IPS DF 6.9 (cell line): ENCODE data around the gene TSTD2.
A peak's percentile ranks its signal among the peaks of the same experiment; 100 is the strongest.
"Not testable (repeated sequence)": the region's sequence is repeated elsewhere in the genome, so short reads cannot be mapped to it uniquely, and the experiment has no call there.

ENCODE experiments used
- DNase-seq: peaks from one replicate; pipeline ENCODE4 v3.0.0-alpha.2; 2013; ENCODE audit warnings: low read depth, low spot score
- H3K27ac ChIP-seq: one replicate; pipeline ENCODE4 v1.5.1; 2013; ENCODE audit warnings: low read length, control low read depth
- H3K27me3 ChIP-seq: 2 replicates; pipeline ENCODE4 v1.6.1; 2013; ENCODE audit warnings: mild to moderate bottlenecking, low read length; ENCODE audit not compliant: control insufficient read depth, insufficient read depth
- H3K36me3 ChIP-seq: 2 replicates; pipeline ENCODE4 v1.6.1; 2013; ENCODE audit warnings: low read length; ENCODE audit not compliant: control insufficient read depth, insufficient read depth
- H3K4me1 ChIP-seq: 2 replicates; pipeline ENCODE4 v1.6.1; 2013; ENCODE audit warnings: low read length; ENCODE audit not compliant: control insufficient read depth, insufficient read depth
- H3K4me3 ChIP-seq: 2 replicates; pipeline ENCODE4 v1.5.1; 2013; ENCODE audit warnings: mild to moderate bottlenecking, low read length
- H3K9me3 ChIP-seq: 2 replicates; pipeline ENCODE4 v1.6.1; 2013; ENCODE audit warnings: low read length, inconsistent platforms; ENCODE audit not compliant: control insufficient read depth, insufficient read depth
- WGBS: extraction: QIAGEN DNeasy Blood & Tissue Kit; methylation state at CpG from one replicate; pipeline ENCODE4 v1.1.7; 2013; ENCODE audit warnings: mixed read lengths, missing lambda C conversion rate; ENCODE audit not compliant: insufficient read length, insufficient coverage; 5-methylcytosine and 5-hydroxymethylcytosine counted together

The TSTD2 gene

DNA sequence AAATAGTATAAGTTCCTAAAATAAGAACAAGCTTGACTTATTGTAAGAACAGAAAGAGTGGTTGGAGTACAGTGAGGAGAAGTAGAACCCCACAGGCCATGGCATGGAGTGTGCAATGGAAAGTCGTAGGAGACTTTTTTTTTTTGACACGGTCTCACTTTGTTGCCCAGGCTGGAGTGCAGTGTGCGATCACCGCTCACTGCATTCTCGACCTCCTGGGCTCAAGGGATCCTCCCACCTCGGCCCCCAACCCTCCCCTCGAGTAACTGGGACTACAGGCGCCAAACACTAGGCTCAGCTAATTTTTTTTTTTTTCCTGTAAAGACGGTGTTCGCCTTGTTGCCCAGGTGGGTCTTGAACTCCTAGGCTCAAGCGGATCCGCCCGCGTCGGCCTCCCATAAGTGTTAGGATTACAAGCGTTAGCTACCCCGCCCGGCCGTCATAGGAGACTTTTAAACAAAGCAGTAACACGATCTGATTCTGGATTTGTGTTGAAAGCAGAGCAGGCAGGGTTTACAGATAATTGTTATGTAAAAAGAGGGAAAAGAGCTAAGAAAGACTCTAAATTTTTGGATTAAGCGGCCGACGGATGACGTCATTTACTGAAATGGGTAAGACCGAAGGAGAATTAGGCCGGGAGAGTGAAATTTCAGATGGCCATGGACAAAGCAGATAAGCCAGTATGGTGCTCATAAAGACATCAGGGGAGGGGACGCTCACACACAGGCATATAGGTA, 752 bp downstream of the TSTD2 start:
- peak overlapping the region; percentile 90; the same call in 1 of the 2 replicates for H3K4me3 ChIP-seq
- DNase-seq, result peak; percentile 25
- H3K4me1 ChIP-seq, result peaks cover 5% of the 10 kb centered on the region; the same call in 1 of the 2 replicates
- H3K27ac ChIP-seq, result no peak overlapping the region
- WGBS, result no CpG with 5 or more reads among the region's 27 CpGs
- no peaks in the 10 kb centered on the region for H3K27me3 ChIP-seq
- no peaks in the 10 kb centered on the region for H3K9me3 ChIP-seq
- H3K36me3 ChIP-seq, result no peaks in the 10 kb centered on the region; the same call in 1 of the 2 replicates

GRCh38 chr9:97630591-97630990, 2.6 kb downstream of the TSTD2 start:
- H3K36me3 ChIP-seq, result no peaks in the 10 kb centered on the region; the same call in 1 of the 2 replicates

GRCh38 chr9:97629156-97629555, 4.0 kb downstream of the TSTD2 start:
- DNase-seq, result no peak
- H3K27me3 ChIP-seq, result no peaks in the 10 kb centered on the region
- H3K27ac ChIP-seq, result no peak overlapping the region
- H3K4me3 ChIP-seq, result no peak overlapping the region
- H3K4me1 ChIP-seq, result peaks cover 4% of the 10 kb centered on the region; the same call in 1 of the 2 replicates
- no peaks in the 10 kb centered on the region; the same call in 1 of the 2 replicates for H3K9me3 ChIP-seq
- H3K36me3 ChIP-seq, result peaks cover 5% of the 10 kb centered on the region; the same call in 1 of the 2 replicates

More at GRCh38 chr9:97630591-97630990, 2.6 kb downstream of the TSTD2 start:
- Histone ChIP-seq H3K4me3 (no peak overlapping the region), H3K27ac (no peak overlapping the region), H3K27me3 (no peaks in the 10 kb centered on the region), H3K4me1 (peaks cover 5% of the 10 kb centered on the region; the same call in 1 of the 2 replicates), H3K9me3 (no peaks in the 10 kb centered on the region)
- no peak for DNase-seq

GRCh38 chr9:97628668-97629067, 4.5 kb downstream of the TSTD2 start:
- peaks cover 8% of the 10 kb centered on the region; the same call in 1 of the 2 replicates for H3K36me3 ChIP-seq
- WGBS, result no CpG with 5 or more reads among the region's 3 CpGs

GRCh38 chr9:97627624-97628023, 5.5 kb downstream of the TSTD2 start:
- Histone ChIP-seq H3K27ac (no peak overlapping the region), H3K27me3 (no peaks in the 10 kb centered on the region), H3K4me1 (peaks cover 4% of the 10 kb centered on the region; the same call in 1 of the 2 replicates), H3K36me3 (peaks cover 8% of the 10 kb centered on the region; the same call in 1 of the 2 replicates), H3K9me3 (no peaks in the 10 kb centered on the region; the same call in 1 of the 2 replicates), H3K4me3 (no peak overlapping the region)
- DNase-seq, result no peak
- no CpG with 5 or more reads among the region's 5 CpGs for WGBS

More at GRCh38 chr9:97628668-97629067, 4.5 kb downstream of the TSTD2 start:
- H3K27ac ChIP-seq, result no peak overlapping the region
- H3K4me3 ChIP-seq, result no peak overlapping the region
- peaks cover 4% of the 10 kb centered on the region; the same call in 1 of the 2 replicates for H3K4me1 ChIP-seq
- no peaks in the 10 kb centered on the region; the same call in 1 of the 2 replicates for H3K9me3 ChIP-seq
- H3K27me3 ChIP-seq, result no peaks in the 10 kb centered on the region
- no peak for DNase-seq

DNA sequence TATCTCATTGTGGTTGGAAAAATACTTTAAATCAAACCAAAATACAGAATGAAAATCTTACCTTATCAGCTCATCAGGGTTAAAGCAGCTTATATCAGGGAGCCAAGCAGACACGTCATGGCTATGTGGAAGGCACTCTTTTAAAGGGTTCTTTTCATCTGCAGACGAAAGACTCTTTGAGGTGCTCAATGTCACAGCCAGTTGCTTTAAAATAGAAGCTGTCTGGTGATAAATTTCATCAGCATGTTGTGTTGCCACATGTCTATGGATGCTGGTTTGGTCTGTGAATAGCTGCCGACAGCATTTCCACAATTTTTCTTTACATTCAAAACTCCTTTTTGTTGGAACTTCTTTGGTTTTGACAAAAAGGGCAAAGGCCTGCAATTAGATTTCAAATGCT, 7.5 kb downstream of the TSTD2 start:
- Histone ChIP-seq H3K4me3 (no peak overlapping the region), H3K27me3 (no peaks in the 10 kb centered on the region), H3K27ac (no peak overlapping the region), H3K9me3 (no peaks in the 10 kb centered on the region; the same call in 1 of the 2 replicates), H3K4me1 (peaks cover 1% of the 10 kb centered on the region; the same call in 1 of the 2 replicates), H3K36me3 (peaks cover 11% of the 10 kb centered on the region; the same call in 1 of the 2 replicates)
- no peak for DNase-seq
- no CpG with 5 or more reads among the region's 3 CpGs for WGBS

- no CpG with 5 or more reads among the region's 1 CpG for WGBS
- H3K27ac ChIP-seq, result no peak overlapping the region
- peaks cover 11% of the 10 kb centered on the region; the same call in 1 of the 2 replicates for H3K36me3 ChIP-seq
- H3K4me3 ChIP-seq, result no peak overlapping the region
- no peaks in the 10 kb centered on the region for H3K27me3 ChIP-seq
- H3K9me3 ChIP-seq, result no peaks in the 10 kb centered on the region; the same call in 1 of the 2 replicates
- no peaks in the 10 kb centered on the region; the same call in 1 of the 2 replicates for H3K4me1 ChIP-seq
- no peak for DNase-seq
These were observed 9.2 kb downstream of the TSTD2 start for GRCh38 chr9:97623946-97624345.

DNA sequence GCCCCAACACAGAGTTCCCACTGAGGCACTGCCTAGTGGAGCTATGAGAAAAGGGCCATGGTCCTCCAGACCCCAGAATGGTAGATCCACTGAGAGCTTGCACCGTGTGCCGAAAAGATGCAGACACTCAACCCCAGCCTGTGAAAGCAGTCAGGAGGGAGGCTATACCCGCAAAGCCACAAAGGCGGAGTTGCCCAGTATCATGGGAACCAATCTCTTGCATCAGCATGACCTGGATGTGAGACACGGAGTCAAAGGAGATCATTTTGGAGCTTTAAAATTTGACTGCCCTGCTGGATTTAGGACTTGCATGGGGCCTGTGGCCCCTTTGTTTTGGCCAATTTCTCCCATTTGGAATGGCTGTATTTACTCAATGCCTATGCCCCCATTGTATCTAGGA, 10.7 kb downstream of the TSTD2 start:
- H3K36me3 ChIP-seq, result peaks cover 13% of the 10 kb centered on the region; the same call in 1 of the 2 replicates
- not testable (repeated sequence) for H3K9me3 ChIP-seq, H3K27ac ChIP-seq, H3K4me3 ChIP-seq, H3K27me3 ChIP-seq, DNase-seq, H3K4me1 ChIP-seq
- no CpG with 5 or more reads among the region's 5 CpGs for WGBS

- not testable (repeated sequence) for H3K27me3 ChIP-seq, H3K9me3 ChIP-seq, H3K4me1 ChIP-seq, DNase-seq, H3K27ac ChIP-seq, H3K4me3 ChIP-seq
- peaks cover 10% of the 10 kb centered on the region; the same call in 1 of the 2 replicates for H3K36me3 ChIP-seq
- WGBS, result no CpG with 5 or more reads among the region's 2 CpGs
These were observed 13.1 kb downstream of the TSTD2 start for GRCh38 chr9:97620063-97620462.

GRCh38 chr9:97617939-97618416, 15.2 kb downstream of the TSTD2 start:
- H3K36me3 ChIP-seq, result peaks cover 6% of the 10 kb centered on the region; the same call in 1 of the 2 replicates
- H3K27ac ChIP-seq, result no peak overlapping the region
- no peaks in the 10 kb centered on the region for H3K4me1 ChIP-seq
- H3K27me3 ChIP-seq, result no peaks in the 10 kb centered on the region
- no CpG with 5 or more reads among the region's 1 CpG for WGBS
- H3K9me3 ChIP-seq, result no peaks in the 10 kb centered on the region; the same call in 1 of the 2 replicates
- DNase-seq, result no peak
- H3K4me3 ChIP-seq, result no peak overlapping the region
